ENCODE measurements around the gene NSG1.

The NSG1 gene

GRCh38 chr4:4396628-4397440 lies 9.9 kb downstream of the NSG1 start:
- no peak for DNase-seq (ENCODE audit: low read depth)

DNA sequence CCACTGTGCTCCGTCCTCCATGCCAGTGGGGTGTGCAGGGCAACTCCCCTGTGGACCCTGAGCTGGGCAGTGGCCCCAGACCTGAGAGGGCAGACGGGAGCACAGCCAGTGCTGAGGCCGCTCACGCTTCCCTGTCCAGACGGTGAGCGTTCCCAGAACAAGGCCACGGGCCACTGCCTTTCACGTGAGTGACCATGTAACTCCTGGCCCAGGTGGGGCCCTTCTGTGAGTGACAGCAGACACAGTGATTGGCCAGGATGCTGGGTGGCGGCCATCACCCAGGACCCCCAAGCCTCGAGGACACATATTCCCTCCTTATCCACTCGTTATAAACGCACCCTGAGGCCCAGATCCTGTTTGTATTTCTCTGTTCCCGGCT lies 10.5 kb downstream of the NSG1 start:
- no peak for DNase-seq (ENCODE audit: low read depth)

DNA sequence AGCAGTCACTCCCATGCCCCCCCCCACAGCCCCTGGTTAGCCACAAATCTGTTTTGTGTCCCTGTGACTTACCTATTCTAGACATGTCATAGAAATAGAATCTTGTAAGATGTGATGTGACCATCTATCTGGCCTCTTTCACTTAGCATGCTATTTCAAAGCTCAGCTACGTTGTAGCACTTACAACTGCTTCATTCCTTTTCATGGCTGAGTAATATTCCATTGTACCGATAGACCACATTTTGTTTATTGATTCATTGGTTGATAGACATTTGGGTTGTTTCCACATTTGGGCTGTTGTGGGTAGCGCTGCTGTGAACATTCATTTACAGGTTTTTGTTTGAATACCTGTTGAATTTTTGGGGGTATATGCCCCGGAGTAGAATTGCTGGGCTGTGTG lies 11.5 kb downstream of the NSG1 start:
- DNase-seq (ENCODE audit: low read depth) = no peak

DNA sequence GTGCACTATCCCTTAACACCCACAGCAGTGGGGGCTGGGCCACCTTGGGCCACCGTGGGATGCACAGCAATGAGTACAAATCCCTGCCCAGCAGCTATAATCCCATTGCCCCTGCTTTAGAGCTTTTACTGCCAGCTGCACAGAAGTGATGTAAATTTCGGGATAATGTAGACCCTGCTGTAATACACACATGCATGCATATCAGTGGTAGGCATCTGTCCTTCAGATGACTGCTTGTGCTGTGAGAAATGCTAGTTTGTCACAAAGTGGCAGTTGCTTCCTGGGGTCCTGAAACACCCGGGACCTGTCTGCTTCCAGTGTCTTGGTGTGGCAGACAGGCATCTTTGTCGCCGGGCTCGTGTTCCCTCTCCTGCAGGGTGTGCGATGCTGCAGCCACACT lies 14.1 kb downstream of the NSG1 start:
- DNase-seq (ENCODE audit: low read depth) = no peak

GRCh38 chr4:4402966-4403365 lies 16.1 kb downstream of the NSG1 start:
- no peak for DNase-seq (ENCODE audit: low read depth)

DNA sequence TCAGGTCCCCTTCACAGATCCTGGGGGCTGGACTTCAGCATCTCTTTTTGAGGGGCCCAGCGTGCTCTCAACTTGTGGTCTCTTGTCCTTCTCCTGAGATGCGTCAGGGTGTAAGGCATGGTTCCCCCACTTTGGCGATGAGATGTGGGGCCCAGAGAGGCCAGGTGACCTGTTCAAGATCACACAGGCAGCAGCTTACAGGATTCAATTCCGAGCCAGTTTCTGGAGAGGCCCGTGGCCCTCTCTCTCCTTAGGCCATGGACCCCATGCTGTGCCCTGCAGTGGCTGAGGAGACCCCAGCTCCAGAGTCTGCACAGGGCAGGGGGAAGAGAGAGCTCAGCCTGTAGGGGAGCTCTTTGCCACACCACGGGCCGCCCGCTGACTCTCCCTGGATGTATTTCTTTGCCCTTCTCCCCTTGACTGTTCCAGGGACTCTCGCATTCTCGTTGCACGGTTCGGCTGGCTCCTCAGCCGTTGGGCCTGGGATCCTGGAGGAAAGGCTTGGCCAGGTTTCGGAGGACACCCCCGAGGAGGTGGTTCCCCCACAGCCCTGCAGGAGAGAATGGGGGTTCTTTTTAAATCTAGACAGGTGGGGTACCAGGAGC lies 18.6 kb downstream of the NSG1 start:
- no peak for DNase-seq (ENCODE audit: low read depth)

DNA sequence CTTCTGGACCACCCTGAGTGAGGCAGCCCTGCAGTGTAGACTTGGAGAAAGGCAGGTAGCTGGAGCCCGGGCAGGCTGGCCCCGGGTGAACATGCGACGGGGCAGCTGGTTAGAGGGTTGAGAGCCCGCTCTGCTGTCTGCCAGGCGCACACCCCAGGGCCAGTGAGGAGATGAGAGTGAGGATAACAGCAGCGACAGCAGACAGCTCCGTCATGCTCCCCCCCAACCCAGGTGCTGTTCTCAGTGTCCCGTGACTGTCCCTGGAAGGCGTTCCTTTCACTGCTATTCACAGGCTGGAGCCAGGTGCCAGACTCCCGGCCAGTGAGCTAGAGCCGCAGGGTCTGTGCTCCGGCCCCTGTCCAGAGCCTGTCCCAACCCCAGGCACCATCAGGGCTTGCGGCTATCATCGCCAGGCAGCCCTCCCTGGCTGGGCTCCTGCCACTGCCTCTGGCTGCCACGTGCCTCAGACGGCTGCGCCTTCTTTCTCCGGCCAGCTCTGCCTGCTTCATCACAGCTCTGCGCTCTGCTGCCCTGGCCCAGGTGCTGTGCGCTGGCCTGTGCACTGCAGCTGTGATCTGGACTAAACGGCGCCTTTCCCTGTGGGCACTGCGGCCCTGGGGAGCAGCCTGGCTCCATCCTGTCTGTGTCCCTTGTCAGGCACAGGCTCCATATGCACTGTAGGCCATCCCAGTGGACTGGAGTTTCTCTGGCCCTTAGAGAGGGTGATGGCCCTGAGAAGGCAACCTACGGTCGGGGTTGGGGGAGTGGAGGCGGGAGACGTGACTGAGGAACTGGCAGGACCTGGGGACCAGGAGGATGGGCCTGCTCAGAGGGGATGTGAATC lies 19.8 kb downstream of the NSG1 start:
- no peak for DNase-seq (ENCODE audit: low read depth)

DNA sequence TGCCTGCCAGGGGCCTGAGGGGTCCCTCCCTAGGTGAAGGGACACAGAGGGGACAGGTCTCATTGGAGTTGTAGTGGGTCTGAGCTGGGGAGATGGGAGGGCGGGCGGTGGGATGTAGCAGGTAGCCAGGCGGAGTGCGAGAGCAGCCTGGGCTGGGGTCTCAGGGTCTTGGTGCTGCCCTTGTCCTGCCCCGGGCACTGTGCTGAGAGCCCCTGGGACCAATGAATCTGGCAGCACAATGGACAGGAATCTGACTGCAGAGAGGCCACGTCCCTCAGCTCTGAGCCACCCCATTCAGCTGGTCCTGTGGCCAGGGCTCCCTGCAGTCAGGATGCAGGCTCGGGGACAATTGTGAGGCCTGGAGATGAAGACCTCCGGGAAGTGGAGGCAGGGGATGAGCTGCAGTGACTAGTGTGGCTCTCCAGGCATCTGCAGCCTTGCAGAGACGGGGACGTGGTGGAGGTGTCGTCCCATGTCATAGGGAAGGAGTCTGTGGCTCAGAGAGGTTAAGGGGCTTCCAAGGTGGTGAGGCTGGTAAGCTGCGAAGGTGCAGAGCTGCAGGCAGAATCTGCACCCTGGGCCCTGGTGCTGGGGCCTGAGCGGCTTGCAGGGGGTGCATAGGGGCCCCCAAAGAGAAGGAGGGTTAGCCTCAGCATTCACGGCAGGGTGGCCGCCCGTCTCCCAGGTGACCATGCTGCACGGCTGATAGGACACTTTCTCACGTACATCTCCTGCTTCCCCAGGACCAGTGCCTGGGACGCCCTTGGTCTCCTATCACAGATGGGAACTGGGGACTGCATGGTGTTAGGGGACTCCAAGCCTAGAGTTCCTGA lies 20.6 kb downstream of the NSG1 start:
- no peak for DNase-seq (ENCODE audit: low read depth)

DNA sequence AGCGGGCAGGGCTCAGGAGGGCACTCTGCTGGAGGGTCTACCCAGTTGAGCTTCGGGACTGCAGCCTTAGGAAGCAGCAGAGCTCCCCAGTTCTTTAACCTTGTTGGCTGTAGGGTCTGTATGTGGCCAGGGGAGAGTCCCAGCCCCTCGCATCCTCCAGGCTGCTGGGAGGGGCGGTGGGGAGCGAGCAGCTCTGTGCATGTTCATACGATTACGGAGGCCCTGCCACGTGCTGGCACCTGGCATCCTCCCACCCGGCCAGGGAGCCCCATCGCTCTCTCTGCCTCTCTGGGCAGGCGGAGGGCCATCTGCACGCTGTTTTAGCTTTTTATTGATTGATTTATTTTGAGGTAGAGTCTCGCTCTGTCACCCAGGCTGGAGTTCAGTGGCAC lies 21.2 kb downstream of the NSG1 start:
- no peak for DNase-seq (ENCODE audit: low read depth)

DNA sequence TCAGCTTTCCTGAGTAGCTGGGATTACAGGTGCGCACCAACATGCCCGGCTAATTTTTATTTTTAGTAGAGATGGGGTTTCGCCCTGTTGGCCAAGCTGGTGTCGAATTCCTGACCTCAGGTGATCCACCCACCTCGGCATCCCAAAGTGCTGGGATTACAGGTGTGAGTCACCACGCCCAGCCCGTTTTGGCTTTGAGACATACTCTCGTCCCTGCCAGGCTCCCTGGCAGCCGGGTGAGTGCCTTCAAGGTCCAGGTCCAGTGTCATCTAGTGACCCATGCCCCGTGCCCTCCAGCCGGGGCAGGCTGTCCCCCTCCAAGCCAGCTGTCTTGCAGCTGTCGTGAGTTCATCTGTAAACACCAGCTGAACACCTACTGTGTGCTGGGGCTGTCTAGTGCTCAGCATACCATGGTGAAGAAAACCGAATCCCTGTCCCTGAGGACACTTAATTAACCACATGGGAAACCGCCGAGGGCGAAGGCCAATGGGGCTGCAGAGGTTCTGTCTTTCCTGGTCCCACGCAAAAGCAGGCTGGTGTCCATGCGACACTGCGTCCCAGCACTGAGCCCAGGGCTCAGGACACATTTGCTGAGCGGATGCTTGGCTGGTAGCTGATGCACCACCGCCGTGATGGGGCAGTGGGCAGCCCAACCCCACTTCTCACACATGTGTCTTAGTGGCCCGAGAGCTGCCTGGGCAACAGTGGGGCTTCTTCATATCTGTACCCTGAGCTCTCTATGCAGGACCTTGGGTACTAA lies 21.9 kb downstream of the NSG1 start:
- no peak for DNase-seq (ENCODE audit: low read depth)

DNA sequence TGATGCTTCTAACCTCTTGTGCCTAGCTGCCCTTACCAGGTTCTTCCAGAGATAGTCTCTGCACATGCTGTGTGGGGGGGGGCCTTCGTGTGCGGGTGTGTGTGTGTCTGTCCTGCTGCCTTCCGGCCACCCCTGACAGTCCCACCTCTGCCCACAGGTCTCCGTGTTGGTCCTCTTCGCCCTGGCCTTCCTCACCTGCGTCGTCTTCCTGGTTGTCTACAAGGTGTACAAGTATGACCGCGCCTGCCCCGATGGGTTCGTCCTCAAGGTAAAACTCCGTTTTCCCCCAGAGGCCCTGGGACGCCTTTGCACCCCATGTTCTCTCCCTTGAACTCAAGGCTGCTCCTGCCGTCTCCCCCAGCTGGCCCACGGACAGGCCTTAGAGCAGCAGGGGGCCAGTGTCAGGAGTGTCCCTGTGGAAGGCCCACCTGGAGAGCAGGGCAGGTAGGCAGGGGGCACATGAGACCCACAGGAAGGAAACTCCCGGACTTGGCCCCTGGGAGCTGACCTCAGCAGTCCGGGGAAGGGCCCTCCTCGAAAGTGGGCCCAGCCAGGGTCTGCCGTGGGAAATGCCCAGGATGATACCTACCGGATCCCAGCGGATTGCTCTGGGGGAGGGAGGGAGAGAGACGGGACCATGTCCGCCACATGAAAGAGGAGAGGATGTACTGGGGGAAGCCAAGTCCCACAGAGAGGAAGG lies 22.7 kb downstream of the NSG1 start:
- DNase-seq (ENCODE audit: low read depth) = no peak

DNA sequence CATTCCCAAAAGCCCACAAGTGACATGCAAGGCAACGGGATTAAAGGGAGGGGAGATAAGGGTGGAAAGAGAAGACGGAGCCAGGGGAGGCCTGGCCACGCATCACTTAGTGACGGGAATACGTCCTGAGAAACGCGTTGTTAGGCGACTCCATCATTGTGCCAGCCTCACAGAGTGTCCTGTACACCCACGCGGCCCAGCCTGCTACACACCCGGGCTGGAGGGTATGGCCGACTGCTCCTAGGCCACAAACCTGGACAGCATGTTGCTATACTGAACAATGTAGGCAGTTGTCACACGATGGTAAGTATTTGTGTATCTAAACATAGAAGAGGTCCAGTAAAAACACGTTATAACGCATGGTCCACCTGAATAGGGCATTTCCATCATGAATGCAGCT lies 23.4 kb downstream of the NSG1 start:
- DNase-seq (ENCODE audit: low read depth) = no peak

- no peak for DNase-seq (ENCODE audit: low read depth)
Measured at GRCh38 chr4:4411906-4412305, 25.0 kb downstream of the NSG1 start.

DNA sequence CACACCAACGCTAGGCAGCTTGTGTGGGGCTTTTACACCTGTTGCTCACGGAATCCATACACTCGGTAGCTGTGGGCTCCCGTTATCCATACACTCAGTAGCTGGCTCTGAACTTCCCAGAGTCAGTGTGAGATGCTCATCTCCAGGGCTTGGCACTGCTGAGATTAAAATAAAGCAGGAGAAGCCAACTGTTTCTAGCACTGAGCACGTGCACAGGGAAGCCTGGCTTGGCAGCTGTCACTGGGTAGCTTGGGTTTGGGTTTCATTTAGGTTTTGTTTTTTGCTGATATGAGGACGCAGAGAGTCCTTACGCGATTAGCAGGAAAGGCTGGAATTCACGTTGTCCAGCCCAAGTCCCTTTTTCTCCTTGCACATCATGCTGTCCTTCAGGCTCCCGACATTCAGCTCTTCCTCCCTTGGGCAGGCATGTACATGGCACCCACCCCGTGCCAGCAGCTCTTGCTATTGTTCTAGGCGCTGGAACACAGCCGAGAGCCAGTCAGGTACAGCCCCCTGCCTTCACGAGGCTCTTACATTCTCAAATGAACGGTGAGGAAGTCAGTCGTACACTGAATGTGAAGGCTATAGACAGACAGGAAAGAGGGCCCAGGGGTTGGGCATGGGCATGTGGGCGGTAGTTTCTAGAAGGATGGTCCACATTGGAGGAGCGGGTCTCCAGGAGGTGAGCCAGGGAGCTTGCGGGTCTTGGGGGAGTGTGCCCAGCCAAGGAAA lies 25.9 kb downstream of the NSG1 start:
- no peak for DNase-seq (ENCODE audit: low read depth)

- DNase-seq (ENCODE audit: low read depth) = no peak
Measured at GRCh38 chr4:4413373-4413725, 26.4 kb downstream of the NSG1 start.

DNA sequence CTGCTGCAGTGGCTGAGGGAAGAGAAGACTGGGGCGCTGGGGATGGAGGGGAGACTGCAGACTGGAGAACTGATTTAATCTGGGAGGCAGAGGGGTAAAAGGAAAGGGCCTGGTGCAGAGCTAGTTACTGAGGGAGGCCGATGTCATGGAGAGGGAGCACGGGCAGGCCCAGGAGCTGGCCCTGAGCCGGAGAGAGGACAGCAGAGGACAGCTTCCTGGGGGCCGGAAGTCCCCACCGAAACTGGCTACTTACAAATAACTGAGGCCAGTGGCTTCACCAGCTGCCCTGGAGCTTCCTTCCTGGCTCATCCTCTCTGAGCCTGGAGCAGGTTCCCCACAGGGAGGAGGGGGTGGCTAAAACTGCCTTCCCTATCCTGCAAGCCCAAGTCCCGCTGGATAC lies 26.9 kb downstream of the NSG1 start:
- DNase-seq (ENCODE audit: low read depth) = no peak

- no peak for DNase-seq (ENCODE audit: low read depth)
Measured at GRCh38 chr4:4415107-4415805, 28.4 kb downstream of the NSG1 start.

DNA sequence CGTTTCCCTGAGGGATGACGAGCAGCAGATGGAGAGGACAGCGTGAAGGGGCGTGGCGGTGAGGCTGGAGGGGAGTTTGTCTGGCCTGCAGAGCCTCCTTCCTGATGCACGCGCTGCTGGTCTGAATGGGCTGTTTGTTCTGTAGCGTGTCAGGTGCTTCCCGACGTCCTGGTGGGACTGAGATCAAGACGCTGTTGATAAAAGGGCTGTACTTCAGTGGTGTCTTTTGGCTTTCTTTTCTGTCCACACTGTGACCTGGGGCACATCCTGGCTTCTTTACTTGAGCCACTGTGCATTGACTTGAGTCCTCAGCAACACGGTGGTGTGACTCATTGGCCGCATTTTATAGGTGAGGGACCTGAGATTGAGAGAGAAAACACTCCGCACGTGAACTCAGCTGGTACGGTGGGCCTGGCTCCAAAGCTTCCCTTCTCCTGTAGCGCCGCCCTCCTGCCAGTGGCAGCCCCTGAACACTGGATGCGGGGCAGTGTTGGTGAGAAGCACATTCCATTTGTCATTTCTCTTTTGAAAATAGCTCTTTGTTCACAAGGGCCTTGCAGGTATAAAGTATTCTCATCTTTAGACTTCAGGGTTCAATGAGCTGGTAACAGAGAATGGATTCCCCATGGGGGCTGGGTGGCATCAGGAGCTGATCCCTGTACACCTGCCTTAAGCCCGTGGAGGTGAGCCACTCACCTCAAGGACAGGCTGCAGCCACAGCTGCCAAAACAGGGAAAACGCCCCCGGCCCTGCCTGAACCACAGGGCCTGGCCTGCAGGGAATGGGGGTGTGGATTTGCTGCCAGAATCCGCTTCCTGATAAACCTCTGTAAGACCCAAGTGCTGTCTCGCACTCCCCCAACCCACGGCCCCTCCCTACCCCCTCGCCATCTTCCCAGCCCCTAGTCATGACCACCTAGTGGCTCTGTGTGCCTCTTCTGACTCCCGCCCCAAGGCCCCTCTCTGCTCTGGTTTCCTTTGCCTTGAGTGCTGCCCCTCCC lies 29.2 kb downstream of the NSG1 start:
- no peak for DNase-seq (ENCODE audit: low read depth)

All from activated gamma-delta T cell treated with anti-CD3 and anti-CD28 coated beads, Interleukin-2, amount 50 U/mL, for 16 hours (primary cell).